OCI-LY7 (cell line): ENCODE data around the gene SAE1. TPM values are rescaled to one million over a fixed set of nuclear protein-coding genes. Genes with fewer than 3 reads are reported as not detected.
A peak's percentile ranks its signal among the peaks of the same experiment; 100 is the strongest.

Source experiments
- BruUV-seq: library from RNA; stranded (reverse); fragments of 400-500 nt; replicated peaks from 2 replicates; lab custom pipeline; 2021; lab: Mats Ljungman, UMichigan
- CTCF ChIA-PET: fragments of 300-600 bp; sonication (Branson Sonifier 250); formaldehyde crosslinking; loops from one replicate; lab custom pipeline; 2022; ENCODE audit warnings: antibody characterized with exemption; ENCODE audit not compliant: unreplicated experiment; lab: Charles Lee
- POLR2A ChIA-PET: fragments of 300-600 bp; sonication (Branson Sonifier 250); formaldehyde crosslinking; loops from one replicate; lab custom pipeline; 2022; ENCODE audit warnings: antibody characterized with exemption; lab: Charles Lee
- DNase-seq: peaks from one replicate; pipeline ENCODE4 v3.0.0-alpha.2; 2015; ENCODE audit warnings: low spot score
- H2AFZ ChIP-seq: fragments of 200-600 bp; sonication (generic), shearing (Covaris generic); 2 replicates; pipeline ENCODE4 v1.6.1; 2014; ENCODE audit warnings: mild to moderate bottlenecking, antibody characterized with exemption, low read length, moderate library complexity
- H3K27ac ChIP-seq: fragments of 200-600 bp; sonication (generic); 2 replicates; pipeline ENCODE4 v1.5.1; 2014; ENCODE audit warnings: mixed run types, low read depth, mild to moderate bottlenecking, moderate library complexity, low read length, inconsistent platforms; ENCODE audit not compliant: poor library complexity, severe bottlenecking
- H3K36me3 ChIP-seq: fragments of 200-600 bp; sonication (generic); 2 replicates; pipeline ENCODE4 v1.6.1; 2014; ENCODE audit warnings: mild to moderate bottlenecking, antibody characterized with exemption, low read length, moderate library complexity, mixed read lengths; ENCODE audit not compliant: insufficient read depth
- H3K4me1 ChIP-seq: fragments of 200-600 bp; sonication (generic); 2 replicates; pipeline ENCODE4 v1.5.1; 2014; ENCODE audit warnings: mild to moderate bottlenecking, low read length; ENCODE audit not compliant: insufficient read depth, poor library complexity, severe bottlenecking
- H3K4me2 ChIP-seq: fragments of 200-600 bp; sonication (generic); 2 replicates; pipeline ENCODE4 v1.6.1; 2014; ENCODE audit warnings: mild to moderate bottlenecking, low read length
- H3K4me3 ChIP-seq: fragments of 200-600 bp; sonication (generic); 2 replicates; pipeline ENCODE4 v1.5.1; 2014; ENCODE audit warnings: mild to moderate bottlenecking, low read depth, low read length; ENCODE audit not compliant: poor library complexity, severe bottlenecking
- H3K79me2 ChIP-seq: fragments of 200-600 bp; sonication (generic); 2 replicates; pipeline ENCODE4 v1.6.1; 2016; ENCODE audit warnings: low read depth, mild to moderate bottlenecking, low read length, moderate library complexity, mixed read lengths; ENCODE audit not compliant: insufficient read depth
- H3K9me2 ChIP-seq: fragments of 200-600 bp; sonication (generic); 2 replicates; pipeline ENCODE4 v1.6.1; 2016; ENCODE audit warnings: mild to moderate bottlenecking, low read length, mixed read lengths; ENCODE audit not compliant: insufficient read depth
- H3K9me3 ChIP-seq: fragments of 200-600 bp; sonication (generic); 2 replicates; pipeline ENCODE4 v1.6.1; 2014; ENCODE audit warnings: mild to moderate bottlenecking, mixed run types, low read length, mixed read lengths
- H4K20me1 ChIP-seq: fragments of 200-600 bp; sonication (generic); 2 replicates; pipeline ENCODE4 v1.6.1; 2014; ENCODE audit warnings: mild to moderate bottlenecking, antibody characterized with exemption, low read length, moderate library complexity, mixed read lengths; ENCODE audit not compliant: insufficient read depth
- EZH2phosphoT487 ChIP-seq: fragments of 200-600 bp; sonication (generic); IDR thresholded peaks from 2 replicates; pipeline ENCODE4 v1.6.1; 2018; ENCODE audit warnings: low read depth, borderline replicate concordance, mild to moderate bottlenecking, mixed run types, antibody characterized with exemption, low read length, moderate library complexity, mixed read lengths
- intact Hi-C: fragments of 100-400 bp; cut with micrococcal nuclease; formaldehyde crosslinking; loops from one replicate; pipeline ENCODE4 v1.10.0; 2022; ENCODE audit not compliant: unreplicated experiment
- total RNA-seq, 2 experiments: library from RNA; depleted of rRNA in 1 of 2; stranded (reverse); fragments of >200 nt in 1 of 2; shearing (Covaris generic) in 1 of 2; gene quantifications; 2 replicates each; pipeline ENCODE4 v1.2.3, GENCODE V29; 2014 to 2022
- TF ChIP-seq, protein P1 (sequence below): fragments of 200-600 bp; sonication (generic); conservative IDR thresholded peaks from 2 replicates; pipeline ENCODE4 v1.5.1; 2014; ENCODE audit warnings: mild to moderate bottlenecking, antibody characterized with exemption, low read length, moderate library complexity, mixed read lengths

The SAE1 gene
- total RNA-seq, 2 experiments from 2014 or later = 144 to 165 TPM

- H3K79me2 ChIP-seq = peaks cover 92% of the 10 kb centered on the region
- H3K4me2 ChIP-seq = peak overlapping the region; percentile 15; the same call in 1 of the 2 replicates
- peak overlapping the region; percentile 93 for H3K27ac ChIP-seq
- intact Hi-C loops = no loop called here
- peaks cover 85% of the 10 kb centered on the region for H3K36me3 ChIP-seq
- no peak for DNase-seq
- POLR2A ChIA-PET = no interaction called here
- no TSS peak for BruUV-seq
- no peaks in the 10 kb centered on the region for H3K9me3 ChIP-seq
- H3K9me2 ChIP-seq = no peaks in the 10 kb centered on the region
- peaks cover 34% of the 10 kb centered on the region for H3K4me1 ChIP-seq
- H4K20me1 ChIP-seq = no peaks in the 10 kb centered on the region
- H2AFZ ChIP-seq = no peak overlapping the region
- CTCF ChIA-PET = no interaction called here
- no peak for TF ChIP-seq EZH2phosphoT487
- TF ChIP-seq, protein P1, sequence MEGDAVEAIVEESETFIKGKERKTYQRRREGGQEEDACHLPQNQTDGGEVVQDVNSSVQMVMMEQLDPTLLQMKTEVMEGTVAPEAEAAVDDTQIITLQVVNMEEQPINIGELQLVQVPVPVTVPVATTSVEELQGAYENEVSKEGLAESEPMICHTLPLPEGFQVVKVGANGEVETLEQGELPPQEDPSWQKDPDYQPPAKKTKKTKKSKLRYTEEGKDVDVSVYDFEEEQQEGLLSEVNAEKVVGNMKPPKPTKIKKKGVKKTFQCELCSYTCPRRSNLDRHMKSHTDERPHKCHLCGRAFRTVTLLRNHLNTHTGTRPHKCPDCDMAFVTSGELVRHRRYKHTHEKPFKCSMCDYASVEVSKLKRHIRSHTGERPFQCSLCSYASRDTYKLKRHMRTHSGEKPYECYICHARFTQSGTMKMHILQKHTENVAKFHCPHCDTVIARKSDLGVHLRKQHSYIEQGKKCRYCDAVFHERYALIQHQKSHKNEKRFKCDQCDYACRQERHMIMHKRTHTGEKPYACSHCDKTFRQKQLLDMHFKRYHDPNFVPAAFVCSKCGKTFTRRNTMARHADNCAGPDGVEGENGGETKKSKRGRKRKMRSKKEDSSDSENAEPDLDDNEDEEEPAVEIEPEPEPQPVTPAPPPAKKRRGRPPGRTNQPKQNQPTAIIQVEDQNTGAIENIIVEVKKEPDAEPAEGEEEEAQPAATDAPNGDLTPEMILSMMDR = no peak
- no peak overlapping the region for H3K4me3 ChIP-seq
These were observed 23.8 kb upstream of the SAE1 start for GRCh38 chr19:47106821-47107201.

- H3K4me2 ChIP-seq = peak overlapping the region; percentile 100; the same call in 1 of the 2 replicates
- no peak for TF ChIP-seq EZH2phosphoT487
- TF ChIP-seq, protein P1 = no peak
- ChIA-PET POLR2A (no interaction called here), CTCF (no interaction called here)
- H3K4me3 ChIP-seq = no peak overlapping the region
- H3K4me1 ChIP-seq = peaks cover 34% of the 10 kb centered on the region
- no peaks in the 10 kb centered on the region for H3K9me3 ChIP-seq
- no peak overlapping the region for H2AFZ ChIP-seq
- H4K20me1 ChIP-seq = no peaks in the 10 kb centered on the region
- no peak for DNase-seq
- intact Hi-C loops = no loop called here
- H3K27ac ChIP-seq = peak overlapping the region; percentile 93
- H3K9me2 ChIP-seq = no peaks in the 10 kb centered on the region
- no TSS peak for BruUV-seq
- H3K79me2 ChIP-seq = peaks cover 88% of the 10 kb centered on the region
- peaks cover 83% of the 10 kb centered on the region for H3K36me3 ChIP-seq
These were observed 23.3 kb upstream of the SAE1 start for GRCh38 chr19:47107202-47107952.
